ENCODE results near the gene ODF2.

ODF2 gene

GRCh38 chr9:128529191-128529590, 73.4 kb downstream of the ODF2 start:
- ATAC-seq = no peak
- TF ChIP-seq ZNF8 (CRISPR knock-in tag; IDR thresholded peaks at IDR 0.05) (no peak), TCF4 (CRISPR knock-in tag; IDR thresholded peaks at IDR 0.05; ENCODE audit: borderline replicate concordance) (no peak), ZNF70 (CRISPR knock-in tag; IDR thresholded peaks at IDR 0.05) (no peak), CSRNP3 (CRISPR knock-in tag; IDR thresholded peaks at IDR 0.05) (no peak), BACH2 (CRISPR knock-in tag; IDR thresholded peaks at IDR 0.05; ENCODE audit: borderline replicate concordance) (no peak), ISL1 (CRISPR knock-in tag; IDR thresholded peaks at IDR 0.05) (no peak), GLIS3 (CRISPR knock-in tag; IDR thresholded peaks at IDR 0.05) (no peak), ZFP30 (CRISPR knock-in tag; IDR thresholded peaks at IDR 0.05) (no peak), CREB5 (CRISPR knock-in tag; IDR thresholded peaks at IDR 0.05; ENCODE audit: low read depth) (no peak), ZNF565 (CRISPR knock-in tag; conservative IDR thresholded peaks at IDR 0.05; ENCODE audit: low read depth) (no peak), ESRRG (CRISPR knock-in tag; IDR thresholded peaks at IDR 0.05) (no peak), ZC3H10 (CRISPR knock-in tag; IDR thresholded peaks at IDR 0.05) (no peak), OSR1 (CRISPR knock-in tag; IDR thresholded peaks at IDR 0.05) (no peak), ZFP3 (CRISPR knock-in tag; IDR thresholded peaks at IDR 0.05) (no peak), PPARA (CRISPR knock-in tag; IDR thresholded peaks at IDR 0.05; ENCODE audit: borderline replicate concordance) (no peak), RARB (CRISPR knock-in tag; IDR thresholded peaks at IDR 0.05) (no peak), POU6F1 (CRISPR knock-in tag; IDR thresholded peaks at IDR 0.05; ENCODE audit: borderline replicate concordance, low read depth) (no peak), TOX (CRISPR knock-in tag; IDR thresholded peaks at IDR 0.05; ENCODE audit: borderline replicate concordance) (no peak)
- TF ChIP-seq, protein P1, sequence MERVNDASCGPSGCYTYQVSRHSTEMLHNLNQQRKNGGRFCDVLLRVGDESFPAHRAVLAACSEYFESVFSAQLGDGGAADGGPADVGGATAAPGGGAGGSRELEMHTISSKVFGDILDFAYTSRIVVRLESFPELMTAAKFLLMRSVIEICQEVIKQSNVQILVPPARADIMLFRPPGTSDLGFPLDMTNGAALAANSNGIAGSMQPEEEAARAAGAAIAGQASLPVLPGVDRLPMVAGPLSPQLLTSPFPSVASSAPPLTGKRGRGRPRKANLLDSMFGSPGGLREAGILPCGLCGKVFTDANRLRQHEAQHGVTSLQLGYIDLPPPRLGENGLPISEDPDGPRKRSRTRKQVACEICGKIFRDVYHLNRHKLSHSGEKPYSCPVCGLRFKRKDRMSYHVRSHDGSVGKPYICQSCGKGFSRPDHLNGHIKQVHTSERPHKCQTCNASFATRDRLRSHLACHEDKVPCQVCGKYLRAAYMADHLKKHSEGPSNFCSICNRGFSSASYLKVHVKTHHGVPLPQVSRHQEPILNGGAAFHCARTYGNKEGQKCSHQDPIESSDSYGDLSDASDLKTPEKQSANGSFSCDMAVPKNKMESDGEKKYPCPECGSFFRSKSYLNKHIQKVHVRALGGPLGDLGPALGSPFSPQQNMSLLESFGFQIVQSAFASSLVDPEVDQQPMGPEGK (CRISPR knock-in tag; IDR thresholded peaks at IDR 0.05; ENCODE audit: borderline replicate concordance) = no peak

GRCh38 chr9:128532581-128532980, 76.8 kb downstream of the ODF2 start:
- TF ChIP-seq BACH2 (CRISPR knock-in tag; IDR thresholded peaks at IDR 0.05; ENCODE audit: borderline replicate concordance) (no peak), ARNTL (CRISPR knock-in tag; IDR thresholded peaks at IDR 0.05; ENCODE audit: borderline replicate concordance, low read depth) (no peak), RARB (CRISPR knock-in tag; IDR thresholded peaks at IDR 0.05) (no peak), TSHZ2 (CRISPR knock-in tag; IDR thresholded peaks at IDR 0.05) (no peak), ZNF70 (CRISPR knock-in tag; IDR thresholded peaks at IDR 0.05) (no peak), ZC3H10 (CRISPR knock-in tag; IDR thresholded peaks at IDR 0.05) (no peak), POU6F1 (CRISPR knock-in tag; IDR thresholded peaks at IDR 0.05; ENCODE audit: borderline replicate concordance, low read depth) (no peak)
- TF ChIP-seq, protein P1 (CRISPR knock-in tag; IDR thresholded peaks at IDR 0.05; ENCODE audit: borderline replicate concordance) = no peak
- no peak for ATAC-seq
